Activated CD4-positive, alpha-beta T cell treated with anti-CD3 and anti-CD28 coated beads for 4 hours (primary cell): ENCODE data around the gene BPIFA2.

ENCODE experiments used
- DNase-seq, 2 donors: peaks; one replicate each; pipeline ENCODE4 v3.0.0-alpha.2; 2020

Gene BPIFA2

DNA sequence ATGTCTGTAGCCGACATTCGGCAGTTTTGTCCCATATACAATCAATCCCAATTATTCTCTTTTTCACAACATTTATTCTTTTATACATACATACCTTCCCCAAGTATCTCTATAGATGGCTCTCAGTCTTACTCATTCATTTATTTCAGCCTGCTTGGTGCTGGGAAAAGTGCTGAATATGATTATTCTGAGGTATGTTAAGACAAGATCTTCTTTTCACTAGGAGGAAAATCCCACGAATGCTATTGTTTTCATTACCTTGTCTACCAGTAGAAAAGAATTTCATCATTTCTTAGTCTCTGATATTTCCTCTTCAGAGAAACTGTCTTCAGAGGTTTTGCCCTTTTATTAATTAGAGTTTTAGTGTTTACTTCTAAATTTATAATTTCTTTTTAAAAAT is 35.5 kb downstream of the BPIFA2 start:
- no peak for DNase-seq

DNA sequence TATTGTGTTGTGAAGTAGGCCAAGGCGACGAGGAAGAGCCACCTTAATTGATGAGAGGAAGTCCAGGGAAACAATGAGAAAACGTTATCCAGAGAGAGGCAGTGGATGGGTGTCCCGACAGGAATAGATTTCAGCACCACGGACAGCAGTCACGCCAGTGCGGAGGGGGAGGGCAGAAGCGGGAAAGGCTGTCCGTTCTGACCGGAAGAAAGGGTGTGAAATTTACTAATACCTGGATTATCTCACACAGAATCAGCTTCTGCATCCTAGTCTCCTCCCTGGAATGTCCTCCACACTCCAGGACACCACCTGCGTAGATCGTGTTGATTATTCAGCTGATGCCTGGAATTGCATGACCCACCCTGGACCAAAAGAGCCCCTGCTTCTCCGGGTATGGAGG is 41.8 kb downstream of the BPIFA2 start:
- peak; percentile 7 to 38 for DNase-seq

DNA sequence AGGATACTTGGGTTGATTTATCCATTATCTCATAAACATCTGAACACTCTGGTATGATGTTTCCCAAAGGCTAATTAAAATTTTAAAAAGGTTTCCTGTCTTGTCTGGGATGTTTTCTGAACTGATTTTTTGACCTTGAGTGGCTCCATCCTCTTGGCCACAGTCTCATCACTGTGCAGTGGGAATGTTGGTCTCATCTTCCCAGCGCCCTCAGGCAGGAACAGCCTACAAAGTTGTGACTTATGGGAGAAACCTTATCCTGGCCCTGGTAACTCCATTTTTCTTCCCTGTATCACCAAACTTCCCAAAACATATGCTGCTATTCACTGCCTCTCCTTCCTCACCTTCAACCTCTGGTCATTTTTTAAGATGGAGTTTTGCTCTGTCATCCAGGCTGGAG is 42.4 kb downstream of the BPIFA2 start:
- DNase-seq, result no peak

DNA sequence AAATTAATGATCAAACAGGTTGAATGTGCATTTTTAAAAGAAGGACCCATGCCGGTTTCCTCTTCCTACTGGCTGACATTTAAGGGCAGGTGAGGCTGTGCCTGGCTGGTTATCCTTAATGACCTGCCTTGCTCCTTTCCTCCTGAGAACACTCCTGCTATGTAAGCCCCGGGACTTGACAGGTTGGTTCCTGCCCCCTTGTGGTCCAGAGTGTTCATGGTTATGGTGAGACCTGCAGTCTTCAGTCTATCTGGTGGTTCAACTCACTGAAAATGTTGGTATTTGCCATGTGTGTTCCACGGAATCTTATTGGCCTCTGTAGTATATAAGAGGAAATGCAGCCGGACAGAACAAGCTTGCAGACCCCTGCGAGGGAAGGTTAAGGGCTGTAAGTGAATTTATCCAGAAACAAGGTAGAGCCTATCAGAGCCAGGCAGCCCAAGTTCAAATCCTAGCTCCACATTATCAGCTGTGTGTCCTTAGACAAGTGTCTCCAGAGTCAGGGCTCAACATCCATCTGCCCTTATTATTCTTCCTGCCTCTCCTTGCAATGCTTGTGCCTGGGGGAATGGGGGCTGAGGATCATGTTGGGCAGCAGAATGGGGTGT is 44.0 kb downstream of the BPIFA2 start:
- DNase-seq, result peak; percentile 6 to 15

DNA sequence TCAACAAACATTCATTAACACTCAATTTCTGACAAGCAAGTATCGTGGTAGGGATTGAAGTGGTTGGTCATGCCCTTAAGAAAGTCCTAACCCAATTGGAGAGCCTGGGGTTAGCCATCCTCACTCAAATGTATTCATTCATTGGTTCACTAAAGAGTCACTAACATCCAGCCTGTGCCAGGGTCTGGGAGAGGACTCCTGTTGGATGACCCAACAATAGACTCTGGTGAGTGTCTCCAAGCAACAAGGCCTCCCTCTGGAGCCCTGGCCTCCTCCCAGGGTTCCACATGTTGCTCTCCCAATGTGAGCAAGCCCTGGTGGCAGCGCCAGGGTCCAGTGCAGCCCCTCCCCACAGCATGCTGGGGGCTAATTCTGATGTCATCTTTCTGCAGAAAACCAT is 49.1 kb downstream of the BPIFA2 start, which contains the start of gene BPIFA3:
Gene BPIFA3 (plus strand): TSS at position 301 of the 400 bp plus-strand sequence. CDS start 185 bp downstream, outside the sequence.
- DNase-seq, result no peak

DNA sequence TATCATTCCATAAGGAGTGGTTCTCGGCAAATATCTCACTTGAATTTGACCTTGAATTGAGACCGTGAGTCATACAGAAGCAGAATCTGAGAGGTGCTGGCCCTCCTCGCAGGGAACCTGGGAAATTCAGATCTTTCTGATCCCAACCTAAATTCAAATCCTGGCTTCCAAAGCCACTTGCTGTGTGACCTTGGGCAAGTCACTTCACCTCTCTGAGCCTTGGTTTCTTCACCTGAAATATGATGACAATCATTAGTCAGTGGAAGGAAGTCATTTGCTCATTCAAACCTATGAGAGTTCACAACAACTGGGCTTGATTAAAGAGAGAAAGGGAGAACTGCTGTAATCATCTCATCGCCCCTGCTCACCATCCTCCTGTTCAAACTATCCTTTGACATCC is 56.4 kb downstream of the BPIFA2 start:
- no peak for DNase-seq

DNA sequence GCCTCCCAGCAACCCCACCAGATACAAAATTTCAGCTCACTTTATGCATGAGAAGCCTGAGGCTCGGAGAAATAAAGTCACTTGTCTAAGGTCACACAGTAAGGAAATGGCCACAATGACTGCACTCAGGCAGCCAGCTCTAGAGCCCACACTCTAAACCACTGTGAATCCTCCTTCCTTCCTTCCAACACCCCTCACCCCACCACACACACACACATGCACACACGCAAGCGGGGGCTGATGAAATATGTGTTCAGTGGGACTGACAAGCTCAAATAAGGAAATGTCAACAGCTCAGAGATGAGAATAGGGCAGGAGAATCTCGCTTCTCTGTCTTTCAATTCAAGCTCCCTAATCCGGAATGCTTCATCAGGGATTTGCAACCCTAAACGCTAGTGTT is 61.9 kb downstream of the BPIFA2 start:
- no peak for DNase-seq
